ENCODE measurements around the gene BIVM. TPM values are rescaled to one million over a fixed set of nuclear protein-coding genes. Genes with fewer than 3 reads are reported as not detected.

The BIVM gene, protein sequence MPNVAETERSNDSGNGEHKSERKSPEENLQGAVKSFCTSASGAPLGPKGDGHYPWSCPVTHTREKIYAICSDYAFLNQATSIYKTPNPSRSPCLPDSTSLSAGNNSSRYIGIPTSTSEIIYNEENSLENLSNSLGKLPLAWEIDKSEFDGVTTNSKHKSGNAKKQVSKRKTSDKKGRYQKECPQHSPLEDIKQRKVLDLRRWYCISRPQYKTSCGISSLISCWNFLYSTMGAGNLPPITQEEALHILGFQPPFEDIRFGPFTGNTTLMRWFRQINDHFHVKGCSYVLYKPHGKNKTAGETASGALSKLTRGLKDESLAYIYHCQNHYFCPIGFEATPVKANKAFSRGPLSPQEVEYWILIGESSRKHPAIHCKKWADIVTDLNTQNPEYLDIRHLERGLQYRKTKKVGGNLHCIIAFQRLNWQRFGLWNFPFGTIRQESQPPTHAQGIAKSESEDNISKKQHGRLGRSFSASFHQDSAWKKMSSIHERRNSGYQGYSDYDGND
- 0.89 TPM for total RNA-seq (2013)
- polyA plus RNA-seq (1 to 10 TPM in 1 of 3 donors, under 1 TPM in 2; 0.76 to 1.1 (median 0.81) TPM), polyA minus RNA-seq (0.08 and 0.69 TPM in 2 replicates), total RNA-seq (0.17 to 2.3 (median 0.96) reads per million in 11 experiments)

DNA sequence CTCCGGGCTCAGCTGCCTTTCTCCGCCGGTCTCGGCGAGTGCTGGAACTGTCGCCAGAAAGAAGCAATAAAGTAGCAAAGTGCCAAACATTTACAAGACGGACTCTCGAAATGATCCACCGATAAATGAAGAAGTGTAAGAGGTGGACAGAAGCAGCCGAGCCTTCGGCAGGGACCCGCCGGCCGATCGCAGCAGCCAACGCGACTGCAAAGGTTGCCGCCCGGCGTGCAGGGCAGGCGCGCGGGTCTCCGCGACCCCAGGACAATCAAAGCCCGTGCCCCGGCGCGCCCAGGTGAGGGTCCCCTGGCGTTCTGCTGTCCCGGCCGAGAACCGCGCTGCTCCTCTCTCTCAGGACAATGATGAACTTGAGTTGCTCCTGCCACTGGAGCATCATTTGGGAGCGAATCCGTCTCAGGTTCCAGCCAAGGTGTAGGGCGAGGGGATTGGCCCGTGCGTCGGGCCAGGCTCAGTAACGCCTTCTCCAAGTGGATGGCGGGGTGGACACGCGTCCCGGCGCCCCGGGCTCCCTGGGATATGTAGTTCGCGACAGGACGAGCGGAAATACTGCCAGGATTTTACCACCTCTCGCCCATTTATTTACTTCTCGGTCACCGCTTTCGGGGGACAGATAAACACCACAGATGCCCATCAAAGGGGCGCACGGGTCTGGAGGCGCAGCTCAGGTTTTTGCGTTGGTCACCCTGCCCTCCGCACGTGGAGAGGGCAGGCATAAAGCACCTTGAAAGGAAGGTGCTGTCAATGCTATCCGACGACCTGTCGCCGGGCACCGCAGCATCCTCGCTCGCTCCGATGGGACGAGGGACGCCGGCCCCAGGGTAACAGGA is at the start of gene BIVM, which contains the start of gene POGLUT2:
TSS of gene BIVM (plus strand) at position 539 of the 845 bp plus-strand sequence. CDS start 8,149 bp downstream, outside the sequence.
TSS of gene POGLUT2 (minus strand) at position 396 of the 845 bp plus-strand sequence. CDS start at position 90, 306 bp downstream.
- Histone ChIP-seq H3K36me3 (replicated peaks in 1 of 2; ENCODE audit: control insufficient read depth in 1 of 2, insufficient read depth in 2 of 2, low read length in 2 of 2) (no peaks in the 10 kb centered on the region), H4K20me1 (ENCODE audit: insufficient read depth, low read length) (no peaks in the 10 kb centered on the region), H3K9ac (ENCODE audit: insufficient read depth, low read length, poor library complexity, severe bottlenecking) (peak within 1 kb of the TSS; percentile 65), H3K4me2 (replicated peaks; ENCODE audit: extremely low read depth, low read length, poor library complexity, severe bottlenecking) (peak within 1 kb of the TSS; percentile 100), H3K4me1 (ENCODE audit: control insufficient read depth in 1 of 2, insufficient read depth in 2 of 2, low read length in 2 of 2) (peaks cover 20 to 29% of the 10 kb centered on the region in 2 donors), H3K79me2 (ENCODE audit: insufficient read depth, low read length) (no peaks in the 10 kb centered on the region), H3K9me3 (replicated peaks in 1 of 2; ENCODE audit: control insufficient read depth in 1 of 2, insufficient read depth in 1 of 2, low read length in 2 of 2) (no peaks in the 10 kb centered on the region), H3K27me3 (ENCODE audit: control insufficient read depth in 2 of 2, insufficient read depth in 2 of 2, low read length in 2 of 2) (peaks cover 16 to 31% of the 10 kb centered on the region in 2 donors), H3K4me3 (replicated peaks in 1 of 3; ENCODE audit: low read depth in 2 of 3, low read length in 3 of 3) (peak within 1 kb of the TSS; percentile 40 to 81 (median 54)), H2AFZ (ENCODE audit: insufficient read depth, low read depth, low read length, poor library complexity, severe bottlenecking) (peak within 1 kb of the TSS; percentile 89), H3K27ac (ENCODE audit: low read depth in 1 of 2, low read length in 2 of 2) (no peak within 1 kb of the TSS)
- Mint-ChIP-seq H3K36me3 (peaks cover 0 to 4% of the 10 kb centered on the region in 2 donors), H3K4me3 (peak within 1 kb of the TSS; percentile 83 to 93), H3K9me3 (peaks cover 0 to 4% (median 0%) of the 10 kb centered on the region in 7 donors), H3K4me1 (peaks cover 23% of the 10 kb centered on the region), H3K27me3 (ENCODE audit: low read depth in 3 of 3) (peaks cover 25 to 34% (median 34%) of the 10 kb centered on the region in 3 donors), H3K27ac (peak within 1 kb of the TSS in 1 of 7 donors; percentile 13)
- TF ChIP-seq, protein P1, sequence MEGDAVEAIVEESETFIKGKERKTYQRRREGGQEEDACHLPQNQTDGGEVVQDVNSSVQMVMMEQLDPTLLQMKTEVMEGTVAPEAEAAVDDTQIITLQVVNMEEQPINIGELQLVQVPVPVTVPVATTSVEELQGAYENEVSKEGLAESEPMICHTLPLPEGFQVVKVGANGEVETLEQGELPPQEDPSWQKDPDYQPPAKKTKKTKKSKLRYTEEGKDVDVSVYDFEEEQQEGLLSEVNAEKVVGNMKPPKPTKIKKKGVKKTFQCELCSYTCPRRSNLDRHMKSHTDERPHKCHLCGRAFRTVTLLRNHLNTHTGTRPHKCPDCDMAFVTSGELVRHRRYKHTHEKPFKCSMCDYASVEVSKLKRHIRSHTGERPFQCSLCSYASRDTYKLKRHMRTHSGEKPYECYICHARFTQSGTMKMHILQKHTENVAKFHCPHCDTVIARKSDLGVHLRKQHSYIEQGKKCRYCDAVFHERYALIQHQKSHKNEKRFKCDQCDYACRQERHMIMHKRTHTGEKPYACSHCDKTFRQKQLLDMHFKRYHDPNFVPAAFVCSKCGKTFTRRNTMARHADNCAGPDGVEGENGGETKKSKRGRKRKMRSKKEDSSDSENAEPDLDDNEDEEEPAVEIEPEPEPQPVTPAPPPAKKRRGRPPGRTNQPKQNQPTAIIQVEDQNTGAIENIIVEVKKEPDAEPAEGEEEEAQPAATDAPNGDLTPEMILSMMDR (IDR thresholded peaks at IDR 0.05) = no peak
- DNase-seq = peak; percentile 19 to 39 (median 32)
- WGBS (ENCODE audit: insufficient coverage) = under 1% methylated on average over 66 of the region's 72 CpGs
- intact Hi-C loops (cut with micrococcal nuclease) = loop anchor here in 1 of 2 donors (10.0 kb wide), 1 partner anchor 114 kb away; no protein-coding TSS in a partner anchor

DNA sequence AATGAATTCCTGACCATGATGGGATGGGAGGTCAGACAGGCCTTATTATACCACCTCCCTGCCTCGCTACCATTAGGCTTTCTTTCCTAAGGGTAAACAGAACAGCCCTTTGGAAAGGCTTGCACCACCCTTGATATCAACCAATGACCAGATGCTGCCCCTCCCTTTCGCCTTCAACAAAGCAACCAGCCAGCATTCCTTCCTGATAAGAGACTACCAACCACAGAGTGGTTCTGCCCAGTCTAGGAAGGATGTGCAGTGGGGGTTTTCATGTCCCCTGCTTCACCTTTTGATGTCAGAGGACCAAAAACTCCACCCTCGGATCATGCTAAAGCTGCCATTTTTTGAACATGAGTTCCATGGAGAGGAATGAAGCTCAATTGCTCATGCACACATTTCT is 47.0 kb upstream of the BIVM start:
- Histone ChIP-seq H3K27ac (ENCODE audit: low read depth in 1 of 2, low read length in 2 of 2) (no peak overlapping the region), H4K20me1 (ENCODE audit: insufficient read depth, low read length) (no peaks in the 10 kb centered on the region), H2AFZ (ENCODE audit: insufficient read depth, low read depth, low read length, poor library complexity, severe bottlenecking) (no peak overlapping the region), H3K79me2 (ENCODE audit: insufficient read depth, low read length) (no peaks in the 10 kb centered on the region), H3K4me2 (replicated peaks; ENCODE audit: extremely low read depth, low read length, poor library complexity, severe bottlenecking) (no peak overlapping the region), H3K9ac (ENCODE audit: insufficient read depth, low read length, poor library complexity, severe bottlenecking) (no peak overlapping the region), H3K36me3 (replicated peaks in 1 of 2; ENCODE audit: control insufficient read depth in 1 of 2, insufficient read depth in 2 of 2, low read length in 2 of 2) (no peaks in the 10 kb centered on the region), H3K27me3 (ENCODE audit: control insufficient read depth in 2 of 2, insufficient read depth in 2 of 2, low read length in 2 of 2) (no peaks in the 10 kb centered on the region), H3K9me3 (replicated peaks in 1 of 2; ENCODE audit: control insufficient read depth in 1 of 2, insufficient read depth in 1 of 2, low read length in 2 of 2) (no peaks in the 10 kb centered on the region), H3K4me1 (ENCODE audit: control insufficient read depth in 1 of 2, insufficient read depth in 2 of 2, low read length in 2 of 2) (no peaks in the 10 kb centered on the region), H3K4me3 (replicated peaks in 1 of 3; ENCODE audit: low read depth in 2 of 3, low read length in 3 of 3) (no peak overlapping the region)
- 100% methylated on average over 2 of the region's 3 CpGs for WGBS (ENCODE audit: insufficient coverage)
- H3K9me3 Mint-ChIP-seq = peaks cover 0 to 9% (median 4%) of the 10 kb centered on the region in 7 donors
- DNase-seq = no peak
- no peaks in the 10 kb centered on the region for H3K4me1 Mint-ChIP-seq
- TF ChIP-seq, protein P1 (IDR thresholded peaks at IDR 0.05) = no peak
- intact Hi-C loops (cut with micrococcal nuclease) = no loop called here
- no peaks in the 10 kb centered on the region for H3K36me3 Mint-ChIP-seq
- no peak overlapping the region for H3K4me3 Mint-ChIP-seq
- H3K27ac Mint-ChIP-seq = no peak overlapping the region
- H3K27me3 Mint-ChIP-seq (ENCODE audit: low read depth in 3 of 3) = peaks cover 0 to 3% (median 0%) of the 10 kb centered on the region in 3 donors

All from CD14-positive monocyte (primary cell).